HL-60 (cell line): Measurements from ENCODE around the gene HHLA2.

Experiments
- DNase-seq, 2 experiments: peaks; one replicate each; pipeline ENCODE4 v3.0.0-alpha.2; 2010 to 2020; ENCODE audit warnings: low read depth in 1 of 2, low spot score in 1 of 2
- H3K27ac ChIP-seq: fragments of 250-450 bp; sonication (Bioruptor Pico); replicated peaks from 2 replicates; pipeline ENCODE4 v1.5.1; 2020; ENCODE audit warnings: mild to moderate bottlenecking, moderate library complexity
- H3K27me3 ChIP-seq: fragments of 250-450 bp; sonication (Bioruptor Pico); 2 replicates; pipeline ENCODE4 v1.5.1; 2021; ENCODE audit warnings: mild to moderate bottlenecking, moderate library complexity; ENCODE audit not compliant: insufficient read depth, poor library complexity, severe bottlenecking
- H3K4me3 ChIP-seq: replicated peaks from 2 replicates; pipeline ENCODE4 v1.5.1; 2011; ENCODE audit warnings: mild to moderate bottlenecking, control low read depth, low read length; ENCODE audit not compliant: insufficient read depth
- GABPA ChIP-seq: IDR thresholded peaks from 2 replicates; pipeline ENCODE4 v1.6.1; 2012; ENCODE audit warnings: low read depth
- POLR2AphosphoS5 ChIP-seq: IDR thresholded peaks from 2 replicates; pipeline ENCODE4 v1.6.1; 2012; ENCODE audit warnings: low read depth
- SPI1 ChIP-seq: IDR thresholded peaks from 2 replicates; pipeline ENCODE4 v1.6.1; 2012; ENCODE audit warnings: low read depth, mild to moderate bottlenecking, borderline replicate concordance
- TF ChIP-seq, protein P1 (sequence below): IDR thresholded peaks from 2 replicates; pipeline ENCODE4 v1.6.1; 2012; ENCODE audit warnings: low read depth; ENCODE audit not compliant: insufficient replicate concordance
- TF ChIP-seq, protein P2 (sequence below): IDR thresholded peaks from one replicate; pipeline ENCODE4 v1.5.1; 2011; ENCODE audit warnings: low read length, control low read depth, inconsistent platforms; ENCODE audit not compliant: insufficient read depth

HHLA2 gene

DNA sequence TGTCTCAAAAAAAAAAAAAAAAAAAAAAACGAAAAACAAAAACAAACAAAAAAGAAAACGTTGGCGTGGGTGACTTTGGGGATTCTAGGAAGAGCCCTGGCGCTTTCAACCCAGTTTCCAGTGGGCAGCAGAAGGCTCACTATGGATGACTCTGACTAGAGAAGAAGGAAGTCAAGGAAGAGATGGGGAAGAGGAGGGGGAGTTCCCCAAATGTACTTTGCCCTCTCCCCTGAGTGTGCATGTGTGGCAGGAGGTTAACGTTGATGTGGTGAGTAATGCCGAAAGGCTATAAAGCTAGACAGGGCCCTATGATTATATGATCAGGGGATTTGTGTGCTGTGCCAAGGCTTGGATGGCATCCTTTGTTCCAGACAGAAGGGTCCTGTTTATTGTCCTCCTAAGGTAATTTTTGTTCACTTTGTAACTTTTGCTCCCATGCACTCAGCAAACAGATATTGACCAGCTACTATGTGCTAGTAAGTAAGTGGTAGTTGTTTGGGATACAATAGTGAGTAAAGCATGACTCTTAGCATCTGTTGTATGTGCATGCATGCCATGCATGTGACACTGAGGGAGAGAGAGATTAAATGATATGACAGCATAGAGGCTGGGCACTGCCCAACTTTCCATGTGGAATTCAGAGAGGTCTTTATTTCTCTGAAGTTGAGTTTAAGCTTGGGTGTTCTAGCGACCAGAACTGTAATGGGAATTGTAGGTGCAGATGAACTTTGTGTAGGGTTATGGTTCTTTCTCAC, 750 bp upstream of the HHLA2 start:
- DNase-seq, result peak in 1 of 2 experiments; percentile 49
- Histone ChIP-seq H3K4me3 (no peak overlapping the region), H3K27me3 (no peaks in the 10 kb centered on the region), H3K27ac (no peak overlapping the region)
- peak; percentile 34; the same call in 1 of the 2 replicates for TF ChIP-seq SPI1
- TF ChIP-seq, protein P1, sequence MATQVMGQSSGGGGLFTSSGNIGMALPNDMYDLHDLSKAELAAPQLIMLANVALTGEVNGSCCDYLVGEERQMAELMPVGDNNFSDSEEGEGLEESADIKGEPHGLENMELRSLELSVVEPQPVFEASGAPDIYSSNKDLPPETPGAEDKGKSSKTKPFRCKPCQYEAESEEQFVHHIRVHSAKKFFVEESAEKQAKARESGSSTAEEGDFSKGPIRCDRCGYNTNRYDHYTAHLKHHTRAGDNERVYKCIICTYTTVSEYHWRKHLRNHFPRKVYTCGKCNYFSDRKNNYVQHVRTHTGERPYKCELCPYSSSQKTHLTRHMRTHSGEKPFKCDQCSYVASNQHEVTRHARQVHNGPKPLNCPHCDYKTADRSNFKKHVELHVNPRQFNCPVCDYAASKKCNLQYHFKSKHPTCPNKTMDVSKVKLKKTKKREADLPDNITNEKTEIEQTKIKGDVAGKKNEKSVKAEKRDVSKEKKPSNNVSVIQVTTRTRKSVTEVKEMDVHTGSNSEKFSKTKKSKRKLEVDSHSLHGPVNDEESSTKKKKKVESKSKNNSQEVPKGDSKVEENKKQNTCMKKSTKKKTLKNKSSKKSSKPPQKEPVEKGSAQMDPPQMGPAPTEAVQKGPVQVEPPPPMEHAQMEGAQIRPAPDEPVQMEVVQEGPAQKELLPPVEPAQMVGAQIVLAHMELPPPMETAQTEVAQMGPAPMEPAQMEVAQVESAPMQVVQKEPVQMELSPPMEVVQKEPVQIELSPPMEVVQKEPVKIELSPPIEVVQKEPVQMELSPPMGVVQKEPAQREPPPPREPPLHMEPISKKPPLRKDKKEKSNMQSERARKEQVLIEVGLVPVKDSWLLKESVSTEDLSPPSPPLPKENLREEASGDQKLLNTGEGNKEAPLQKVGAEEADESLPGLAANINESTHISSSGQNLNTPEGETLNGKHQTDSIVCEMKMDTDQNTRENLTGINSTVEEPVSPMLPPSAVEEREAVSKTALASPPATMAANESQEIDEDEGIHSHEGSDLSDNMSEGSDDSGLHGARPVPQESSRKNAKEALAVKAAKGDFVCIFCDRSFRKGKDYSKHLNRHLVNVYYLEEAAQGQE, result no peak

DNA sequence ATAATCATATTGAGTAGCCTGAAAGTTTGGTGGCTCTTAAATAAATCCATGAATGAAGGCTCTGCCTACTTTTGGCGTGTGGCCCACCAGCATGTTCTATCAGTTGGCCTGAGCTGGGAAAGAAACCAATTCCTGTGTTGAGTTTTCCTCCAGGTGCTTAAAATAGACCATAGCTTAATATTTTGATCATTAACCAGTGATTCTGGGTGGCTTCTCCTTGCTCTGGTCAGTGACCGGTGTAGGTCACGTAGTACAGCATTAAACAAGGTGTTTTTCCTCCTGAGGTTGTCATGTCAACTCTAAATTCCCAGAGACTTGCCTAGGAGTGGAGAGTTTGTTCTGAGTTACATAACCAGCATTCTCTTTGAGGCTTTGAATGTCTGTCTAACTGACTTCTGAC, 1.3 kb downstream of the HHLA2 start:
- Histone ChIP-seq H3K27ac (no peak overlapping the region), H3K27me3 (no peaks in the 10 kb centered on the region), H3K4me3 (no peak overlapping the region)
- DNase-seq, result no peak
- TF ChIP-seq, protein P1, result no peak
- TF ChIP-seq GABPA, result no peak
- no peak for TF ChIP-seq SPI1
- TF ChIP-seq POLR2AphosphoS5, result no peak
- TF ChIP-seq, protein P2, sequence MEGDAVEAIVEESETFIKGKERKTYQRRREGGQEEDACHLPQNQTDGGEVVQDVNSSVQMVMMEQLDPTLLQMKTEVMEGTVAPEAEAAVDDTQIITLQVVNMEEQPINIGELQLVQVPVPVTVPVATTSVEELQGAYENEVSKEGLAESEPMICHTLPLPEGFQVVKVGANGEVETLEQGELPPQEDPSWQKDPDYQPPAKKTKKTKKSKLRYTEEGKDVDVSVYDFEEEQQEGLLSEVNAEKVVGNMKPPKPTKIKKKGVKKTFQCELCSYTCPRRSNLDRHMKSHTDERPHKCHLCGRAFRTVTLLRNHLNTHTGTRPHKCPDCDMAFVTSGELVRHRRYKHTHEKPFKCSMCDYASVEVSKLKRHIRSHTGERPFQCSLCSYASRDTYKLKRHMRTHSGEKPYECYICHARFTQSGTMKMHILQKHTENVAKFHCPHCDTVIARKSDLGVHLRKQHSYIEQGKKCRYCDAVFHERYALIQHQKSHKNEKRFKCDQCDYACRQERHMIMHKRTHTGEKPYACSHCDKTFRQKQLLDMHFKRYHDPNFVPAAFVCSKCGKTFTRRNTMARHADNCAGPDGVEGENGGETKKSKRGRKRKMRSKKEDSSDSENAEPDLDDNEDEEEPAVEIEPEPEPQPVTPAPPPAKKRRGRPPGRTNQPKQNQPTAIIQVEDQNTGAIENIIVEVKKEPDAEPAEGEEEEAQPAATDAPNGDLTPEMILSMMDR, result no peak

DNA sequence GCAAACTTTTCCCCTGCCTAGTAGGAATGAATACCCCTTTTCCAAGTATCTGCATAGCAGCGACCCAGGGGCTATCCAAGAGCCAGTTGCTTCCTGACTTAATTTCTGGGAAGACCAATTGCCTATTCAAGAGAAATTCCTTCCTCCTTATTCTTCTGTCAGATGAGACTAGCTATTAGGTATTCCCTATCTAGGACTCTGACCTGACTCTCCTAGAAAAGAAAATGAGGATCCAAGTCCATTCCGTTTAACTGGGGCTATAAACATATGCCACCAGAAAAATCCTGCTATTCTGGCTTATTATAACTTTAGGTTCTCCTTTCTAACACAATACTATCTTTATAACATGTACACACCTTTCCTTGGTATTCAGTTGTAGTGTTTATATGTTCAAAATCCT, 1.7 kb downstream of the HHLA2 start:
- TF ChIP-seq, protein P1, result no peak
- TF ChIP-seq, protein P2, result no peak
- TF ChIP-seq SPI1 (no peak), POLR2AphosphoS5 (no peak), GABPA (no peak)

More for the DNA sequence above, 1.7 kb downstream of the HHLA2 start:
- H3K27me3 ChIP-seq, result no peaks in the 10 kb centered on the region
- DNase-seq, result no peak
- H3K4me3 ChIP-seq, result no peak overlapping the region
- no peak overlapping the region for H3K27ac ChIP-seq
